GM21723 (cell line): ENCODE measurements around the gene CFAP73.

Experiments used
- ATAC-seq: cut with Tn5 transposase; IDR thresholded peaks from one replicate; pipeline ENCODE4 v1.9.1; 2021; ENCODE audit warnings: mild to moderate bottlenecking, moderate library complexity; ENCODE audit not compliant: unreplicated experiment

CFAP73 gene

GRCh38 chr12:113119980-113120669 is 29.4 kb upstream of the CFAP73 start:
- no peak for ATAC-seq

GRCh38 chr12:113120670-113121370 is 28.7 kb upstream of the CFAP73 start:
- ATAC-seq = no peak

- no peak for ATAC-seq
Measured at GRCh38 chr12:113127791-113128199, 21.7 kb upstream of the CFAP73 start.

GRCh38 chr12:113128802-113129663 is 20.5 kb upstream of the CFAP73 start:
- no peak for ATAC-seq

GRCh38 chr12:113129664-113130456 is 19.7 kb upstream of the CFAP73 start:
- ATAC-seq = no peak

- no peak for ATAC-seq
Measured at GRCh38 chr12:113130457-113131135, 18.9 kb upstream of the CFAP73 start.

GRCh38 chr12:113131556-113131955 is 18.0 kb upstream of the CFAP73 start:
- no peak for ATAC-seq

- ATAC-seq = no peak
Measured at GRCh38 chr12:113133036-113133435, 16.5 kb upstream of the CFAP73 start.

- ATAC-seq = no peak
Measured at GRCh38 chr12:113133666-113134065, 15.9 kb upstream of the CFAP73 start.

GRCh38 chr12:113134071-113134470 is 15.5 kb upstream of the CFAP73 start:
- no peak for ATAC-seq

- no peak for ATAC-seq
Measured at GRCh38 chr12:113134521-113134951, 15.0 kb upstream of the CFAP73 start.

- peak; percentile 69 for ATAC-seq
Measured at GRCh38 chr12:113135178-113136127, 14.1 kb upstream of the CFAP73 start, which contains the start of gene RASAL1. Gene RASAL1, minus strand, starts transcription at chr12:113135761. Its CDS starts 299 bp downstream, at chr12:113135462.

GRCh38 chr12:113136128-113136989 is 13.2 kb upstream of the CFAP73 start:
- ATAC-seq = peak; percentile 16

GRCh38 chr12:113136990-113137511 is 12.5 kb upstream of the CFAP73 start:
- ATAC-seq = no peak

GRCh38 chr12:113137861-113138783 is 11.4 kb upstream of the CFAP73 start:
- no peak for ATAC-seq

GRCh38 chr12:113138826-113139225 is 10.7 kb upstream of the CFAP73 start:
- no peak for ATAC-seq

GRCh38 chr12:113140706-113141105 is 8.8 kb upstream of the CFAP73 start:
- ATAC-seq = no peak
